HTERT RPE-1 (cell line): Measurements from ENCODE around the gene ADAMTS20.

ENCODE experiments used
- in situ Hi-C: fragments of 300-500 bp; cut with MboI; formaldehyde crosslinking; loops from 4 replicates; pipeline ENCODE4 v1.14.3; 2020; ENCODE audit warnings: low sequenced_read_pairs

Gene ADAMTS20

DNA sequence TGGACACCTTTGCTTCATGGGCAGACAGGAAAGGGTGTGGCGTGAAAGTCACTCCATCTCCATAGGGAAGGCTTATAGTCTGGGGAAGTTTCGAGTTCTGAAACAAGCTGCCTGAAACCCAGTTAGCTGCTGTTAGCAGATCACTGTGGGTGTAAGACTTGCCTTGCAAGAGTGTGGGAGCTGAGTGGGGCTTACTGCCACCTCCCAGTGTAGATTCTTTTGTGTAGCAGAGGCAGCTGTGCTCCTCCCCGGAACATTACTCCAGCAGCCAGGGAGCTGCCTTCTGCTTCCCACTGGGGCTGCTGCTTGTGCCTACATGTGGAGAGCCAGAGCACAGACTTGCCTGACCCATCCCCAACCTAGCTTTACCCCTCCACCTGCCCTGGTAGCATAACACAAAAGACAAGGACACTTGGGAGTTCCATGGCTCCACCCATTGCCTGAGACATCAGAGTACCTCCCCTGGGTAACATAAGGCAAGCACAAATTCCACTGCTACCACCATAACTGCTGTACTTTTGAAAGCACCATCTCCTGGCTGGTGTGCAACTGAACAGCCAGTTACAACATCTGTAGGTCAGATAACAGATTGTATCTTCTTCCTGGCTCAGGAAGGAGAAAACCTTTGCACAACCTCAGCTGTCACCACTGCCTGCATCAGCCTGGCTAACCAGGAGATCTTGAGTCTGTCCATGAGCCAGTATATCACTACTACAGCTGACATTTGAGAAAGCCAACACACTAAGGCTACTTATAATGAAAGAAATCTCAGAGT is 69.5 kb downstream of the ADAMTS20 start:
- in situ Hi-C loops = no loop called here

DNA sequence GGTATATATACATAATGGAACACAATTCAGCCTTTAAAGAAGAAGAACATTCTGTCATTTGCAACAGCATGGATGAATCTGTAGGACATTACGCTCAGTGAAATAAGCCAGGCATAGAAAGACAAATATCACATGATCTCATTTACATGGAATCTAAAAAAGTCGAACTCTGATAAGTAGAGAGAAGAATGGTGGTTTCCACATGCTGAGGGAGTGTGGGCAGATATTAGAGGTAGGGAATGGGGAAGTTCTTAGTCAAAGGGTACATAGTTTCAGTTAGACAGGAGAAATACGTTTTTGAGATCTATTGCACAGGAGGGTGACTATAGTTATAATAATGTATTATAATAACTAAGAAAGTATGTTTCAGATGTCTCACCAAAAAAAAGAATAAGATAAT is 71.4 kb downstream of the ADAMTS20 start:
- in situ Hi-C loops = no loop called here

DNA sequence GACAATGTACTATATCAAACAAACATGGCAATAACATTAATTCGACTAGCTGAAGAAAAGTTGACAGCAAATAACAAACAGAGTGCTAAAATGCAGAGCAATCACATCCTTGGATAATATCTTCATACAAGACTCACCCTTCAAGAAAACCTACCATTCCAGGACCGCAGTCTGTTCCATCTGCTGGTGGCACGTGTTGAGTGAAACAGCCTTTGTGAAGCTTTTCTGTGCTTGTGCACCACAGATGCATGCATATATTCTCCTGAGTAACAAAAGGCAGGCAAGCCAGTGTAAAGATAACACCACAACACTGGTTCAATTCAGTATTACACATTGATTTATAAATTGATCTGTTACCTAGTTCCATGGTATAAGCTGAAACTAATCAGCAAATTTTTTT is 89.3 kb downstream of the ADAMTS20 start:
- in situ Hi-C loops = no loop called here

DNA sequence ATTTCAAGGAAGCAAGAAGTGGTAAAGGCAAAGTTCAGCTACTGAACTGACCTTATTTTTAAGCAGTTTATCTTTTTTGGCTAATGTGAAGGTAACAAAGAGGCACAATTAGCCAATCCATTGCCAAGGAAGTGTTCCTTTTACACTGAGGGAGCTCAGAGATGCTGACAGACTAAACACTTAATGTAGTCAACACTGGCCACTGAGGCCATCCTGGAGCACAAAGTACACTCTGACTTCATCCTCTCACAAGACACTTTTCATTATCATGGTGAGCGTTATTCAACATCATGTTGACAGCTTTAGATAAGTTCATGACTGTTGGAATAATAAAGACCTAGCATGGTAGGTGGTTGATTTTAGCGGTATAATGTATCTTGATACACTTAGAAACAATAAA is 89.9 kb downstream of the ADAMTS20 start:
- in situ Hi-C loops = no loop called here

DNA sequence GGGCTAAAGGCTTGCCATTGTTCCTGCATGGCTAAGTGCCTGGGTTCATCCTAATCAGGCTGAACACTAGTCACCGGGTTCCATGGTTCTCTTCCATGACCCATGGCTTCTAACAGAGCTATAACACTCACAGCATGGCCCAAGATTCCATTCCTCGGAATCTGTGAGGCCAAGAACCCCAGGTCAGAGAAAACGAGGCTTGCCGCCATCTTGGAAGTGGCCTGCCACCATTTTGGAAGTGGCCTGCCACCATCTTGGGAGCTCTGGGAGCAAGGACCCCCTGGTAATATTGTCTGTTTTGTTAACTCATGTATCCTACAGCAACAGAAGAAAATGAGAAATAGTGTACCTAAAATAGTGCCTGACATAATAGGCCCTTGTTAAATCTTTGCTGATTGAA is 92.7 kb downstream of the ADAMTS20 start:
- in situ Hi-C loops = no loop called here

DNA sequence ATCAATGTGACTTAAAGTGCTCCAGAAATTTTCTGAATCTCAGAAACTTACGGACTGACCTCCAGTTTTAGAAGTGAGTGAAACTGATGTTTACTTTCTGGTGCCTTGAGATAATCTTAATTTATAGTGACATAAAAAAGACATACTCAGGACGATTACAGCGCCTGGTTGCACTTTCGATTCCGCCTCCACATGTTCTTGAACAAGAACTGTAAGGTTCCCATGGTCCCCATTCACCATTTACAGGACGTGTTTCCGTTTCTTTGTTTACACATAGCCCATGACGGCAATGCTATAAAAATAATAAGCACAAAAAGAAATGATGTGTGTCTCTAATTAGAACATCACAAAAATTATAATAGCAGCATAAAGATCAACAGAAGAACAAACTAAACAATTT is 98.2 kb downstream of the ADAMTS20 start:
- in situ Hi-C loops = no loop called here

DNA sequence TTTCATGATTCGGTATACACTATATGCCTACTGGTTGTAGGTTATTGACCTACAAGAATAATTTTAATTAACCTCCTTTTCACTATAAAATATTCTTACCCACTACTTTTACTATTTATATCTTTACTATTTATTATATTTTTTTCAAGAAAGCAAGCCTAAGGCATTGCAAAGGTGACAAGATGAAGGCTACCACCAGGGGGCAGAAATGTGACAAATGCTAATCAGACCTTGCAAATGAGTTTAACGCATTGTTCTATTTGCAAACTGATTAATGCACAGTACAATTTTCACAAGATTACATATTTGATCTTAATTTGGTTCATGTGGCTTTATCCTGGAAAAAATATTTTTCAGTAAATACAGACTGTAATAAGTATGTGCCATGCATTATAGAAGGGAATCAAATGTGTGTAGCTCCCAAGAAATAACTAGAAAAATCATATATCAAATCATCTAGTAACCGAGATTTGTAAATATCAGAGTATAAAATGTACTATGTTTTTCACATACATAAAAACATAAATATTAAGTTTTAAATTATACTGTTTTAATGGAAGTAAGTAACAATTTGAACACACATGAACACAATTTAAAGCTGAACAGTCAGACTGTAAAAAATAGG is 107.0 kb downstream of the ADAMTS20 start:
- in situ Hi-C loops = no loop called here

DNA sequence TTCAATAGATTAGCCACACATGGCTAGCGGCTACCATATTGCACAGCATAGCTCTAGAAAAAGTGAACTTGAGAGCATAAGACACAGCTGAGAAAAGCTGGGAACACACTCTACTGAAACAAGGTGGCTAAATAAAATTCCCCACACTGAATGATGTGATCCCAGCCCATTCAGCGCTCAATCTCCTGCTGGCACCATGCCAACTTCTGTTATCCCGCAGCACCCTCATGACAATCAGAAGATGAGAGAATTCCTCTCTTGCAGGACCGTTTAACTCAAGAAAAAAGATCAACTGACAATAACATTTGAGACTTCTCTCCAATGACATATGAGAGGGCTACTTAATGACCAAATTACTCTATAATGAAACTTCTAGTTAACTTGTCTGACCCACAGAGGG is 115.4 kb downstream of the ADAMTS20 start:
- in situ Hi-C loops = no loop called here

DNA sequence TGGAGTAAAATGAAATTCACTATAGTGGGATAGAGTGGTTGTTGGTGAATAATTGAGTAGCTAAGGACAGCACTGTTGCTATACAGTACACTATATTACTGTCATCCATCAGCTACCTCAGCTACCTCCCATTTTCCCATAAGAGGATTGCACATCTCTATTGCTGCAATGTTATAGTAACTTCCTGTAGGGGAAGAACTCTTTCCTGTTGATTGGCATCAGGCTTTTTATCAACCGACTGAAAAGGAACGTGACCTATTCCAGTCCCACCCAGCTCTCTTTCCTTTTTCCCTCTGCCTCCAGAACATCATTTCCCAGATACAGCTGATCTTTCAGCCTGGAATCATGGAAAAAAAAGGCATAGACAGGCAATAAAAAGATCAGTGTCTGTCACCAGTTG is 117.4 kb downstream of the ADAMTS20 start:
- in situ Hi-C loops = no loop called here

DNA sequence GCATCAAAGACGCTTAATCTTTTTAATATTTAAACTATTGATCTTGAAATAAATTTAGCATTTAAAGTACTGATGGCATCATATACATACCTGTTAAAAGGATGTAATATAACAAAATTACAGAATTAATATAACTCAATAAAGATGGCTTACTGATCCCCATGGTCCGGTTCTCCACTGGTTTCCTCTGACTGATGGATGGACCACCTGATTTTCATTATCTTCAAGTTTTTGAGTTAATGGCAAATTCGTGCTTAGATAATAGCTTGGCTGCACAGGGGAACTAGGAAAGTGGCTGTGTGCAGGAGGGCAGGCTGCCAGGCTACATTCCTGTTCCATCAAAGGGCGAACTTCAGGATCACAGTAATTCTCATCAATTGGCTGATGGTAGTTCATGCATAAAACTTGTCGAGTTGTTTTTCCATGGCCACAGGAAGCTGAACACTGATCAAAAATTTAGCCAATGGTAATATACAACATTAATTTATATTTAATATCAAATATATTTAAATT is 123.9 kb downstream of the ADAMTS20 start:
- in situ Hi-C loops = no loop called here

DNA sequence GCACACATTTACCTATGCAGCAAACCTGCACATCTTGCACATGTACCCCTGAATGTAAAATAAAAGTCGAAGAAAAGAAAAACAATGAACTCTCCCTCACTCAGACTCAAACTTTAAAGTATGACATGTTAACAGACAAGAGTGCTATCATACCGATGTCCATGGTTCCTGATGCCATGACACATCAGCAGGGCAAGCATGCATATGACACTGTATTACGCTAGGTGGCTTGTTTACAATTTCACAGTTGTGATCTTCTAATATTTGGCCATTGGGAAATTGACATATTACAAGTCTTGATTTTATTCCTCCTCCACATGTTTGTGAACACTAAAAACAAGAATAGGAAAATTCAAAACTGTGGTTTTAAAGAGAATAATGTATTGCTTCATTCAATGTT is 126.6 kb downstream of the ADAMTS20 start:
- in situ Hi-C loops = no loop called here

DNA sequence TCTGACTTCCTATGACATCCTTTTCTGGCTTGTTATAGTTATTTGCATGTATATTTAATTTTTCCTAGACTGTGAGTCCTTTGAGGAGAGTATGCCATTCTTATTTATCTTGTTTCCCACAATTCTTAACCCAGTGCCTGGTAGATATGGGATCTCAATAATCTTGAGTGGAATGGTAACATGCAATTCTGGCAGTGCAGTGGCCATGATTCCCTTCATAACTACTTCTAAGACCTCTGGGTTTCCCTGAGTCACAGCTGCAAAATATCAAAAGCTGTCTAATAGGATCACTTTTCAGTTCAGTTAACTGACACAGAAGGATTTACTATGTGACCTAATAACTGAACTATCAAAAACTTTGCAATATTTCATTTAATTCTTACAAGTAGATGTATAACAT is 135.0 kb downstream of the ADAMTS20 start:
- in situ Hi-C loops = no loop called here

DNA sequence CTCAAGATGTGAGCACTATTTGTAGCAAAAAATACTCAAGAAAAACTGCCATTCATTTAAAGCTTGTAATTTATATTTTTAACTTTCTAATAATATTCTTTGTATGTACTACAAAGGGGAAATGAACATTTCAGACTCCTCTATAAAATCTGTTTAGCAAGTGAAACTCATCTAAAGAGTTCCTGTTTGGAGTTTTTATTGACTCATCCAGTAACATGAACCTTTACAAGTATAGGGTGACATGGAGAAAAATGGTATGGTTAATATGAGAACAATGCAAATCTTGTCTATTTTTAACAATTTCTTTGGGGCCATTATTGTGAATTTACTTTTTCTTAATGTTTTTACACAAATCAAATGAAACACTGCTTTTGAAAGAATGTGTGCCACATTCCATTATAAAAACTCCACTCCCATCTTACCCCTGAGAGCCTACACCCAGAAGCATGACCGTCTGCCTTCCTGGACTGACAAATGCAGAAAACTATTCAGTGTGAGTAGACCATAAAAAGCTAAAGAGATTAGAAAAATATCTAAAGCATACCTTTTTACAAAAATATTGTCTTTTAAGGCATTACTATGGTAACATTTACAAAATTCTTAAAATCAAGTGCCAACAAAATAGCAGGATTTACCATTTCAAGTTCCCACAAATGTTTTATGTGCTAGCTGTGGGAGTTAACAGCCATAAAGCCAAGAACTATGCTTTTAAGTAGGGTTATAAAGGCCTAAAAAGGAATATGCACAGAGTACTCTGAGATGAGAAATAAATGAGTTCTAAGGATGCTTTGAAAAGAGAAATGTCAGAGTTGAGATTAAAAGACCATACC is 144.0 kb downstream of the ADAMTS20 start:
- in situ Hi-C loops = no loop called here

DNA sequence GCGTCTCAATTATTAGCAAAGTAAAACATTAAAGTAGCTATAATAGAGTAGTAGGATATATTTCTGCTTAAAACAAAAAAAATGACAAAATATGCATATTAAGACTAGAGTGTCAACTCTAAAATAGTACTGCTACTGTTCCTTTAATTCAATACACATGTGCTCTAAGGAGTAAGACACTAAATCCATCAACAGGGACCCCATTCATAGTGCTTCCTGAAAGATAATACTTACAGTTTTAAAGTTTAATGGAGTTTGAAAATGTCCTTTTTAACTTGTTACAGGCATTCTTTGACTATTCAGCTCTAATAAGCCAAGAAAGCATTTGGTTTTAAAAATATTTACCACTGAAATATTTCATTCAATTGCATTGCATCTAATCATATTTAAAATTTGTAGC is 145.2 kb downstream of the ADAMTS20 start:
- in situ Hi-C loops = no loop called here

DNA sequence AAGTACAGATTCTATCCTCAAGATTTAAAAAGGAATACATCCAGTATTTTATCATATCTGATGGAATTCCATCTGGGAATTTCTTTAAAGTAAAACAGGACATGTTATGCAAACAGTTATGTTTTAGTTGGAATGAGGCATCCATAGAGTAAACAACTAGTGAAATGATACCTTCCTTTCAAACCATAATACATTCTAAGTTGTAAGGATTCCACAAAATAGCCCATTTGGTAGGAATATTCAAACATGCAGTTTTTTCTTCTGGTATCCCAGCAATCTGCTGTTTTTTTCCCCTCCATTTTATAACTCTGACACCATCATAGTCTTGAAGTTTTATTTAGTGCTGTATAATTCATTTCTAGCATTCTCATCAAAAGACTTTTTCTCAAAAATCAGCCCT is 149.6 kb downstream of the ADAMTS20 start:
- in situ Hi-C loops = no loop called here

DNA sequence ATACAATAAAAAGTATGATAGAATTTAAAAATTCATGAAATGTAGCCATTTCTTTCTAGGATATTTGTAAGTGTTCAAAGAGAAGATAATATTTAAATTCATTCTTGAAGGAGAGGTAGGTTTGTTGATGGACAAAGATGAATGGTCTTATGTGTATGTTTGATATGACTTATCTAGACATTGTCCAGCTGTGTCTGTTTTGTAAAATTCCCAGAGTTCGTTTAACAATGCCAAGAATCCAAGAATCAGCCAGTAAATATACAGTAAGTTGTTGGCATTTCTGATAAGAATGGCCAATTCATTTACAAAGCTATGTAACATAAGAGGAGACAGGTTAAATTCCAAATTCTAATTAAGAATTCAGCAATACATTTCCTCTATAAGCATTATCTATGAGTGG is 150.9 kb downstream of the ADAMTS20 start:
- in situ Hi-C loops = no loop called here

DNA sequence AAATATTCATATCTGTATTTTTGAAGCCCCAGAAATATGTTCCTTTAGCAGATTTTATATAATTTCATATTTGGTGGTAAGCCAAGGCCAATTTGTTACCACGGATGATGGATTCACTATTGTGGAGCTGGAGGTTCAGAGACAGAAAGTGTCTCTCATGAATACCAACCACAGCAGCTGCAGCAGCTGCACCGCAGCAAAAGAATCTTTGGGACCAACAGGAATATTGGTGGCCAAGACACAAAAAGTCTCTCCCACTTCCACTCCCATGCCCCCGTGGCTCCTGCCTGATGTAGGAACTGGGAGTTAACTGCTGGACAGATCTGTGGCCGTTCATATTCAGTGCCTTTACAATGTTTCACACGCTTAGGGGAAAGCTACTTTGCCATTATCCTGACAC is 155.3 kb downstream of the ADAMTS20 start:
- in situ Hi-C loops = no loop called here

DNA sequence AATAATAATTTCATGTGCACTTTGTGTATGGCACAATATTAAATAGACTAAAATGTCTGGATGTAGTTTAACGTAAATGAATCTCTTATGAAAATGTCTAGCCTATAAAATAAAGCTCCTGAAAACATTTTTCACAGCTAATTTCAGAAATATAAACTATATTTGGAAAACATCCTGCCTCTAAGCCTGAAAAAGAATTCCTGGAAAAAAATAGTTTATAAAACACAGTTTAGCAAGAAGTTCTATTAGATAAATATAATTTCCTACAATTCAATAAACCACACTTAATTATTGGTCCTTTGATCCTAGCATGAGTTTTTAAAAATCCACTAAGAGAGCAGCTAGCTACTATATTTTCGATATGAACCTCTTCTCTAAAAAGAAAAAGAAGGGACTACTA is 159.9 kb downstream of the ADAMTS20 start:
- in situ Hi-C loops = no loop called here

DNA sequence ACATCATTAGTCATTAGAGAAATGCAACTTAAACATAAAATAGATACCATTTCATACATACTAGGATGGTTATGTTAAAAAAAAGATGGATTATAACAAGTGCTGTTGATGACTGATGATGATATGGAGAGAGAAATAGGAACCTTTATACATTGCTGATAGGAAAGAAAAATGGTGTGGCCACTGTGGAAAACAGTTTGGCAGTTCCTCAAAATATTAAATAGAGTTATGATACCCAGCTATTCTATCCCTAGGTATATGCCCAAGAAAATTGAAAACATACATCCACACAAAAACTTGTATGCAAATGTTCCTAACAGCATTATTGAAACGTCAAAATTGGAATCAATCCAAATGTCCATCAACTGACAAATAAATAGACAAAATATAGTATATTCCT is 170.1 kb downstream of the ADAMTS20 start:
- in situ Hi-C loops = no loop called here

DNA sequence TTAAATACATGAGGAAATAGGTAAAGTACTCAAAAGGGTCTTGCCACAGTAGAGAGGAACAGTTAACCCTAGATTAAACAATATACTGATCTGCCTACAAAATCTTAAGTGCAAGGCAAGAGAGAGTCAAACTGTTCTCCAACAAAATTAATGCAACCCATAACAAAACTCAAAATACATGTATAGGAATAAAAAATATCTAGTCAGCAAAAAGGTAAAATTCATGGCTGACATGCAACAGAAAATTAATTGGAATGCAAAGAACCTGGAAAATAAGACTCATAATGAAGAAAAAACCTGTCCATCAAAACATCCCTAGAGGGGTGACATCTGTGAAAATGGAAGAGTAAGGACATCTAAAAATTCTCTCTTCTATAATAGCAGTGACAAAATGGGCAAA is 173.6 kb downstream of the ADAMTS20 start:
- in situ Hi-C loops = no loop called here

DNA sequence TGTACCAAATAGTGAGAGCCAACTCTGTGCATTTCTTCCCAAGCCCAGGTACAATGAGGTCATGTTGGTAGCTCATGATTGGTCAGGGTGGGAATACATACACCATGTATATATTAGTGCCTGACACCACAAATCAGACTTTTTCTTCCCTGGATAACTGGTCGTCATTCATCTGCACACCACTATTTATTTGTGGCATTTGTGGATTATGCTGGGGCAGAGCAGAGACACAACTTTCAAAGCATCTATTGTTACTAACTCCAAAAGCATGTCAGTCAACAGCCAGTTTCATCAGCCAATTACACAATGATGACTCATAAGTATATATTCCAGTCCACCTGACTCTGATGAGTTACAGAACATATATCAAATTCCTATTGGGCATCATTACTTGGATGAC is 181.7 kb downstream of the ADAMTS20 start:
- in situ Hi-C loops = no loop called here
